ENCODE results near the gene ODF2L.
"Not testable (repeated sequence)": the region's sequence is repeated elsewhere in the genome, so short reads cannot be mapped to it uniquely, and the experiment has no call there.

ODF2L gene

GRCh38 chr1:86365896-86366295 is 30.2 kb downstream of the ODF2L start:
- DNase-seq (ENCODE audit: insufficient read length, low spot score) (no peak), FAIRE-seq (no peak)
- TF ChIP-seq POU2F2 (IDR thresholded peaks at IDR 0.05; ENCODE audit: low read depth, low read length) (no peak), TAF1 (IDR thresholded peaks at IDR 0.05; ENCODE audit: low read depth, low read length) (no peak), SPI1 (IDR thresholded peaks at IDR 0.05; ENCODE audit: low read depth, low read length) (peak; percentile 74)

GRCh38 chr1:86362807-86363206 is 33.3 kb downstream of the ODF2L start:
- FAIRE-seq (no peak), DNase-seq (ENCODE audit: insufficient read length, low spot score) (no peak)
- TF ChIP-seq POLR2AphosphoS5 (IDR thresholded peaks at IDR 0.05; ENCODE audit: low read depth, low read length): no peak
- no peak for TF ChIP-seq PAX5 (IDR thresholded peaks at IDR 0.05; ENCODE audit: insufficient read depth, low read length, severe bottlenecking)
- no peak for TF ChIP-seq SPI1 (IDR thresholded peaks at IDR 0.05; ENCODE audit: low read depth, low read length)
- no peak for TF ChIP-seq POLR2A (IDR thresholded peaks at IDR 0.05; ENCODE audit: low read depth, low read length)
- no peak for TF ChIP-seq TAF1 (IDR thresholded peaks at IDR 0.05; ENCODE audit: low read depth, low read length)
- TF ChIP-seq POU2F2 (IDR thresholded peaks at IDR 0.05; ENCODE audit: low read depth, low read length): no peak

- DNase-seq (ENCODE audit: insufficient read length, low spot score): no peak
- TF ChIP-seq POLR2AphosphoS5 (IDR thresholded peaks at IDR 0.05; ENCODE audit: low read depth, low read length) (no peak), PAX5 (IDR thresholded peaks at IDR 0.05; ENCODE audit: insufficient read depth, low read length, severe bottlenecking) (no peak), TAF1 (IDR thresholded peaks at IDR 0.05; ENCODE audit: low read depth, low read length) (no peak), POLR2A (IDR thresholded peaks at IDR 0.05; ENCODE audit: low read depth, low read length) (no peak), SPI1 (IDR thresholded peaks at IDR 0.05; ENCODE audit: low read depth, low read length) (no peak), POU2F2 (IDR thresholded peaks at IDR 0.05; ENCODE audit: low read depth, low read length) (no peak)
- no peak for FAIRE-seq
These were observed 38.3 kb downstream of the ODF2L start for GRCh38 chr1:86357796-86358195.

GRCh38 chr1:86356247-86356646 is 39.9 kb downstream of the ODF2L start:
- TF ChIP-seq POU2F2 (IDR thresholded peaks at IDR 0.05; ENCODE audit: low read depth, low read length): no peak
- TF ChIP-seq POLR2A (IDR thresholded peaks at IDR 0.05; ENCODE audit: low read depth, low read length): no peak
- TF ChIP-seq POLR2AphosphoS5 (IDR thresholded peaks at IDR 0.05; ENCODE audit: low read depth, low read length): no peak
- no peak for TF ChIP-seq TAF1 (IDR thresholded peaks at IDR 0.05; ENCODE audit: low read depth, low read length)
- no peak for TF ChIP-seq PAX5 (IDR thresholded peaks at IDR 0.05; ENCODE audit: insufficient read depth, low read length, severe bottlenecking)
- TF ChIP-seq SPI1 (IDR thresholded peaks at IDR 0.05; ENCODE audit: low read depth, low read length): no peak
- DNase-seq (ENCODE audit: insufficient read length, low spot score) (no peak), FAIRE-seq (no peak)

- FAIRE-seq (no peak), DNase-seq (ENCODE audit: insufficient read length, low spot score) (no peak)
These were observed 44.0 kb downstream of the ODF2L start for GRCh38 chr1:86352086-86352485.

GRCh38 chr1:86350230-86350629 is 45.9 kb downstream of the ODF2L start:
- not testable (repeated sequence) for FAIRE-seq; DNase-seq (ENCODE audit: insufficient read length, low spot score)

More at GRCh38 chr1:86352086-86352485, 44.0 kb downstream of the ODF2L start:
- TF ChIP-seq POLR2AphosphoS5 (IDR thresholded peaks at IDR 0.05; ENCODE audit: low read depth, low read length) (no peak), PAX5 (IDR thresholded peaks at IDR 0.05; ENCODE audit: insufficient read depth, low read length, severe bottlenecking) (no peak), TAF1 (IDR thresholded peaks at IDR 0.05; ENCODE audit: low read depth, low read length) (no peak)

GRCh38 chr1:86346388-86346787 is 49.7 kb downstream of the ODF2L start:
- TF ChIP-seq PAX5 (IDR thresholded peaks at IDR 0.05; ENCODE audit: insufficient read depth, low read length, severe bottlenecking) (no peak), POLR2A (IDR thresholded peaks at IDR 0.05; ENCODE audit: low read depth, low read length) (no peak), POLR2AphosphoS5 (IDR thresholded peaks at IDR 0.05; ENCODE audit: low read depth, low read length) (no peak), TAF1 (IDR thresholded peaks at IDR 0.05; ENCODE audit: low read depth, low read length) (no peak), SPI1 (IDR thresholded peaks at IDR 0.05; ENCODE audit: low read depth, low read length) (no peak), POU2F2 (IDR thresholded peaks at IDR 0.05; ENCODE audit: low read depth, low read length) (no peak)
- DNase-seq (ENCODE audit: insufficient read length, low spot score) (no peak), FAIRE-seq (no peak)

GRCh38 chr1:86345042-86345441 is 51.1 kb downstream of the ODF2L start:
- TF ChIP-seq TAF1 (IDR thresholded peaks at IDR 0.05; ENCODE audit: low read depth, low read length) (no peak), SPI1 (IDR thresholded peaks at IDR 0.05; ENCODE audit: low read depth, low read length) (no peak), POU2F2 (IDR thresholded peaks at IDR 0.05; ENCODE audit: low read depth, low read length) (no peak), POLR2A (IDR thresholded peaks at IDR 0.05; ENCODE audit: low read depth, low read length) (no peak)
- FAIRE-seq (no peak), DNase-seq (ENCODE audit: insufficient read length, low spot score) (no peak)

GRCh38 chr1:86339906-86340305 is 56.2 kb downstream of the ODF2L start:
- DNase-seq (ENCODE audit: insufficient read length, low spot score) (no peak), FAIRE-seq (no peak)
- no peak for TF ChIP-seq SPI1 (IDR thresholded peaks at IDR 0.05; ENCODE audit: low read depth, low read length)
- no peak for TF ChIP-seq TAF1 (IDR thresholded peaks at IDR 0.05; ENCODE audit: low read depth, low read length)
- no peak for TF ChIP-seq POLR2AphosphoS5 (IDR thresholded peaks at IDR 0.05; ENCODE audit: low read depth, low read length)
- TF ChIP-seq POU2F2 (IDR thresholded peaks at IDR 0.05; ENCODE audit: low read depth, low read length): no peak
- no peak for TF ChIP-seq PAX5 (IDR thresholded peaks at IDR 0.05; ENCODE audit: insufficient read depth, low read length, severe bottlenecking)
- no peak for TF ChIP-seq POLR2A (IDR thresholded peaks at IDR 0.05; ENCODE audit: low read depth, low read length)

GRCh38 chr1:86339014-86339812 is 56.9 kb downstream of the ODF2L start:
- FAIRE-seq (no peak), DNase-seq (ENCODE audit: insufficient read length, low spot score) (no peak)
- no peak for TF ChIP-seq POU2F2 (IDR thresholded peaks at IDR 0.05; ENCODE audit: low read depth, low read length)
- TF ChIP-seq SPI1 (IDR thresholded peaks at IDR 0.05; ENCODE audit: low read depth, low read length): no peak
- TF ChIP-seq PAX5 (IDR thresholded peaks at IDR 0.05; ENCODE audit: insufficient read depth, low read length, severe bottlenecking): no peak
- TF ChIP-seq POLR2A (IDR thresholded peaks at IDR 0.05; ENCODE audit: low read depth, low read length): no peak
- TF ChIP-seq POLR2AphosphoS5 (IDR thresholded peaks at IDR 0.05; ENCODE audit: low read depth, low read length): no peak
- TF ChIP-seq TAF1 (IDR thresholded peaks at IDR 0.05; ENCODE audit: low read depth, low read length): no peak
